HG02938 (cell line): ENCODE measurements around the gene MMP24OS.
"Not testable (repeated sequence)": the region's sequence is repeated elsewhere in the genome, so short reads cannot be mapped to it uniquely, and the experiment has no call there.

ENCODE experiments used
- ATAC-seq: cut with Tn5 transposase; IDR thresholded peaks from one replicate; pipeline ENCODE4 v1.9.1; 2021; ENCODE audit warnings: mild to moderate bottlenecking, moderate library complexity; ENCODE audit not compliant: unreplicated experiment

The MMP24OS gene

GRCh38 chr20:35277531-35278395, at the start of gene MMP24OS:
MMP24OS (minus strand) TSS chr20:35278122; CDS start chr20:35277929, 193 bp downstream.
- peak; percentile 71 for ATAC-seq

- no peak for ATAC-seq
Measured at GRCh38 chr20:35327074-35327976, 49.4 kb upstream of the MMP24OS start.

- no peak for ATAC-seq
Measured at GRCh38 chr20:35326740-35327073, 48.8 kb upstream of the MMP24OS start.

- ATAC-seq: no peak
Measured at GRCh38 chr20:35326021-35326739, 48.3 kb upstream of the MMP24OS start.

GRCh38 chr20:35325401-35325800, 47.5 kb upstream of the MMP24OS start:
- ATAC-seq: no peak

GRCh38 chr20:35320396-35321126, 42.6 kb upstream of the MMP24OS start:
- no peak for ATAC-seq

DNA sequence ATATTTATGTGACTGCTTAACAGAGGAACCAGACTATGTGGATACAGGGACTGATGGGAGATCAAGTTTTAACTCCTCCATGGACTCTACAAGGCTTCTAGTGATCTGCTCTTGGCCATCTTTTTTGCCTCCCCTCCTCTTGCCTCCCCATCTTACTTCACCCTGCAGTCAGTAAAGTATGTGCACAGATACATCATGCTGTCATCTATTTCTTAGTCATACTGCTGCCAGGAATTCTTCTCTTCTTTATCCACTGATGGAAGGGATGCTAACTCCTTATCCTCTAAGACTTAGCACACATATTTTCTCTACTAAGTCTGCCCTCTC, 41.9 kb upstream of the MMP24OS start:
- ATAC-seq: no peak

DNA sequence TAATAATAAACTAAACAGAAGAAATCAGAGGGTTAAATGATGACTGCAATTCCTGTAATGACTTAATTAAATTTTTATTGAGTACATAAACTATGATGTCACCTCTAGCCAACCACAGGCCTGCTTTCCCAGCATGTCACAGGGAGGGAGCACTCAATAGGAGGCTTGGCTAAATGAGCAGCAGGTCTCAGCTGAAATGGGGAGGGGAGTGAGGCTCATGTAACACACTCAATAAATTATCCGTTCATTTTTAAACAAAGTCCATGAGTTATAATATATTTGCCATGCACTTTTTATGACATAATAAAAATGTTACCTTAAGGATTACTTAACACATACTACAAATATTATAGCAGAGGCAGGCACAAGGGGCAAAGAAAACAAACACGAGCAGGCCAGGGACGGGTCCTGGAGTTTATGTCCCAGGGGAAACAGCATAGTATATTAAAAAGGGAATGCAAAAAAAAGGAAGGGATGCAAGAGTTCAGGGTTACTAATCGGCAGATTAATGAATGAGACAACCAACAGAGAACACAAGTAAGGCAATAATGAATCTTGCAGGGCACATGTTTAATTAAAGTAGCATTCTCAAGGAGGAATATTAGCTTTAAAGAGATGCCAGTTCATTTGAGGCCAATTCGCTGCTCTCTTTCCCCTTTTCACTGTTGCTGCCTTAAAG, 41.4 kb upstream of the MMP24OS start:
- no peak for ATAC-seq

GRCh38 chr20:35318502-35319157, 40.7 kb upstream of the MMP24OS start:
- ATAC-seq: no peak

DNA sequence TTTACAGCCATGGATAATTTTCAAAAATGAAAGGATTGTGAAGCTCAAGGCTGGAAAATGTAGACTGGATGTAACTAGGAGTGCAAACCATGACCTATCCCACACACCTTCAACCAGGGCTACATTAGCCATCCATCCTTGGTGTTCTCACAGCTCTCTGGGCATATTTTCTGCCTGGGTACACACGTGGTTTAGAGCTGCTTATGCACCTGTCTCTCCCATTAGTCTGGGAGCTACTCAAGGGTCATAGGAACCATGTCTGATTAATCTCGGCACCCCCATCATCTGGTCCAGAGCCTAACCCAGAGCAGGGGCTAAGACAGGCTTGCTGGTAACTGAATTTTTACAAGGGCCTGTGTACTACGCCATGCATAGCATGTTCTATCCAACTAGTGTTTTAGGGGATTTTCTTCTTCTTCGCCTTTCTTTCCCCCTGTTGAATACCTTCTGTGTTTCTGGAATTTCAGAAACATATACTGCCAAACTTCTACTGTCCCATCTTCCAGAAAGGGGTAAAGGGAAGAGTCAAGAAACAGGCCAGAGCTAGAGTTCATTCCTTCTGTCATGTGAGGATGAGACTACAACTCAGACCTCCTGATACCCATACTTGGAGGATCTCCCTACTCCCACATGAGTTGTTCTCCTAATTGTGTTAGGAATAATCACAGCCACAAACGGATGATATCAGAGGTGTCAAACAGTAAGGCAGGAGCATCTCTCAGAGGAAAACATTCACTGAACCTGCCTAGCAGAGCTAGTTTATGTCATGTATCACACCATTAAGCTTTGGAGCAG, 39.7 kb upstream of the MMP24OS start:
- ATAC-seq: no peak

DNA sequence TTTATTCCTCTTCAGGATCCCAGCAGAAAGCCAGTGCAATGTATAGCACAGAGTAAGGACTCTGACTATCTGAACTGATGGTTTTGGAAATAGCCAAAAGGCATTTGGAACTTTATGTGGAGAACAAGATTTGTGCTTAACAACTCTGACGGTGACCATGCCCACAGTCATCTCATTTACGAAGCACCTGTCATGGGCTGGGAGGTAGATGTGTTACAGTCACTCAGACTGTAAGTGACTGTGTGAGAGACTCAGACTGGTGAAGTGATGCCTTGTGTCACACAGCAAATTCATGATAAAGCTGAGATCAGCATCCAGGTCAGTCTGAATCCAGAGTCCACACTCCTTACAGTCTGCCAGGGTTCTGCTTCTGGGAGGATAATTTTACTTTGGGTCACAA, 38.2 kb upstream of the MMP24OS start:
- ATAC-seq: no peak

DNA sequence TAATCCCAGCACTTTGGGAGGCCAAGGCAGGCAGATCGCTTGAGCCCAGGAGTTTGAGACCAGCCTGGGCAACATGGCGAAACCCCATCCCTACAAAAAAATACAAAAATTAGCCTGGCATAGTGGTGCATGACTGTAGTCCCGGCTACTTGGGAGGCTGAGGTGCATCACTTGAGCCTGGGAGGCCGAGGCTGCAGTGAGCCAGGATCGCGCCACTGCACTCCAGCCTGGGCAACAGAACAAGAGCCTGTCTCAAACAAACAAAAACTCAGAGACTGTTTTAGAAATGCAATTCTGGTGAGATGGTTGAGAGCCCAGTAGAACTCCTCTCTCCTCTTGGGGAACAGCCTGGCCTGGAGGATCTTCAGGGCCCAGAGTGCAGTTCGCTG, 37.7 kb upstream of the MMP24OS start:
- ATAC-seq: not testable (repeated sequence)

- no peak for ATAC-seq
Measured at GRCh38 chr20:35314816-35315631, 37.1 kb upstream of the MMP24OS start.

DNA sequence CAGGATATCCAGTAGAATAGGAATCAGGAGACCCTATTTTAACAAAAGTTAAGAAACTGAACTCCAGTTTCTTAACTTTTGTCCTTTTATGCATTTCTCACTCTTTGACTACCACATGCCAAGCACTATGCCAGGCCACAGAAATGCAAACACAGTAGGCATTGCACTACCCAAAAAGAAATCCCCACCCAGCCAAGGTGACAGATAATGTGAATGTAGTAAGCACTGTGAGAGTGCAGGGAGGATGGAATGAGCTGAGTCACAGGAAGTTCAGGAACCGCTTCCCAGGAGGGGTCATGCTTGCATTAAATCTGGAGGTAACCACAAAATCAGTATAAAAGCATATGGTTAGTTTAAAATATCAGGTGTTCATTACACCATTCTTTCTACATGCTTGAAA, 34.4 kb upstream of the MMP24OS start:
- no peak for ATAC-seq

DNA sequence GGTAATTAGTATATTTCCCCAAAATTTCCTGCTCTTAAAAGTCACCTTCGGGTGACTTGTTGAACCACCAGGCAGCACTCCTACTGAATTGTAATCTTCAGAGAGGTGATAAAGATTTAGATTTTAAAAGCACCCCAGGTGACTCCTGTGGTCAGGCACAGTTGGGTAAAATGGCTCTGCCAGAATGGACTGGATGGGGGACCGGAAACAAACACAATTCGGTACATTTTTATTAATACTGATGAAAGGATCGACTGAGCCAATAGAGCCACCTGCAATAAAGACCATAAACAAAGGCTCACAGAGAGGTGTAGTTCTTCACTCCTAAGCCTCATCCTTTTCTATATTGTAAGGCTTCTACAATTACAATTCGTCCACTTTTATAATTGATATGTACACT, 33.9 kb upstream of the MMP24OS start:
- ATAC-seq: no peak

DNA sequence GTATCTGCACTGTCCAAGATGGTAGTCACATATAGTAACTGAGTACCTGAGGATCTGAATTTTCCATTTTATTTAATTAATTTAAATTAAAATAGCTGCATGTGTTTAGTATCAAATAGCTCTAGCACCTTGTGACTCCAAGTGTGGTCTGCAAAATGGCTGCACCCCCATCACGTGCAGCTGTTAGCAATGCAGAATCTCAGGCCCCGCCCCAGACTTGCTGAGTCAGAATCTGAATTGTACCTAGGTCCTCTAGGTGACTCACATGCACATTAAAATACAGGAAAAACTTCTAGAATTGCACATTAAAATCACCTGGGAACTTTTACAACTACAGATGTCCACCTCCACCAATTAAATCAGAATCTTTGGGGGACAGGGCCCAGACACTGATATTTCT, 33.5 kb upstream of the MMP24OS start:
- no peak for ATAC-seq

DNA sequence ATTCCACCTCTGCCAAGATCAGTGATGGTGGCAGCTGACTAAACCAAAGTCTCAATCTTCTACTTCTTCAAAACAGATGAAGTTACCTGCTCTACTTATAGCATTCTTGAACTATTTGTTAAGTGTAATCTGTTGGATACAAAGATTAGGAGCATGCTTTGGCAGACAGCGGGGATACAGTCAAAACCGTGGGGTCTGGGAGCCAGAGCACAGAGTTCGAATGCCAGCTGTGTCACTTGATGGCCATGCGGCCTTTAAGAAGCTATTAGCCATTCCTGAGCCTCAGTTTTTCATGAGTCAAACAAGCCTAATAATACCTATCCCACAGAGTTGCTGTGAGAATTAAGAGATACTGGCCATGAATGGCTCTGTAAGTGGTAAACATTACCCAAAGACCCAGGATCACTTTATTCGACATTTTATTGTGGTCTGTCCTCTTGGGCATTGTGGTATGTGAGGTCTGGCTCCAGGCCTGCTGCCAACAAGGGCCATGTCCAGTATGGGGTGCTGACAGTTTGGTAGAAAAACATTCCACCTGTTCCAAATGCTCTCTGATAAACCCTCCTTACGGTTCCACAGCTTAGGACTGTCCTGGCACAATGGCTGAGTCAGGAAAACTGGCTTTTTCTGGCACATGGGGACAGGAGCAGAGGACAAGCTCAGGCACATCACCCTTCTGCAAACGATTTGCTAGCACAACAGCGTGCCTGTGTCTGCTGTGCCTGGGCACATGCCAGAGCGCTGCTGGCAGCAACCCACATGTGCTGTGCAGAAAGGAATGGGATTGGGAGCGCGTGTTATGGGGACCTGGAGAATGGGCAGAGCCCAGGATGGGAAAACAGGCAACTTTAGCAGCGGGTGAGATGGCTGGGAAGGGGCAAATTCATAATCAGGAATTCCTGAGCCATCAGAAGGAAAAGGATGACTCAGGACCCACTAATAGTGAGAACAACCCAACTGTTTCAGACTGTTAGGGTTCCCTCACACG, 30.0 kb upstream of the MMP24OS start:
- ATAC-seq: no peak
